GM20000 (cell line): Measurements from ENCODE around the gene ARL3.
A peak's percentile ranks its signal among the peaks of the same experiment; 100 is the strongest.

Experiments
- DNase-seq: peaks from one replicate; pipeline ENCODE4 v3.0.0; 2012; ENCODE audit warnings: low spot score
- CTCF ChIP-seq: IDR thresholded peaks from 2 replicates; pipeline ENCODE4 v1.5.1; 2012; ENCODE audit warnings: mild to moderate bottlenecking, control low read depth; ENCODE audit errors: extremely low read depth, missing control alignments

Gene ARL3

DNA sequence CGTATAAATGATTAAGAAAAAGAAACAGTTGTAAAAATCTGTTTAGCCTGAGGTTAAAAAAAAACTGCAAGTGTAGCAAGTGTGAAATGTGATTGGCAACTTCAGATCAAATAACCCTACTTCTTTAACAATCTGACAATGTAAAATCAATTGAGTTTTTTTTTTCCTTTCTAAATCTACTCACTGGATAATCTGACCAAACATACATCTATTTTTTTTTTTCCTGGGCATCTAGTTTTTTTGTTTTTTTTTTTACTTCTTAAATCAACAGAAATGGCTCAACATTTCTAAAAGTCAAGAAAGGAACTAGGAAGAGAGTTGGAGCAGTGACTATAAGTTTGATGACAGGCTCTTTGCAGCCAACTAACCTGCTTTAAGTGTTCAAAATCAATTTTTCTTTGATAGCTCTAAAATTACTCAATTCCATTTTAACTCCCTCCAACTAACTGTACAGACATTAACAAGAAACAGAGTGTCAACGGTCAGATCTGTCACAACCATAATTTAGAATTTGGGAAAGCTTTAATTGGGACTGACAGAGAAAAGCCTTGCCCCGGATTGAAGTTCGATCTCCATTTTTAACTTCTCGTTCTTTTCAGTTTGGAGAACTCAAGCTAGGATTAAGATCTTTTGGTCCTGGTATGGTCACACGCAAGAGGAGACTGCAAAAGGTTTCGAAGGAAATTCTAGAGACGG is 1.2 kb downstream of the ARL3 start:
- no peak for DNase-seq
- no peak for TF ChIP-seq CTCF

- DNase-seq: peak; percentile 31
- TF ChIP-seq CTCF: no peak
These were observed 2.1 kb downstream of the ARL3 start for GRCh38 chr10:102712089-102712488.

- no peak for TF ChIP-seq CTCF
- no peak for DNase-seq
These were observed 3.6 kb downstream of the ARL3 start for GRCh38 chr10:102710609-102711008.

DNA sequence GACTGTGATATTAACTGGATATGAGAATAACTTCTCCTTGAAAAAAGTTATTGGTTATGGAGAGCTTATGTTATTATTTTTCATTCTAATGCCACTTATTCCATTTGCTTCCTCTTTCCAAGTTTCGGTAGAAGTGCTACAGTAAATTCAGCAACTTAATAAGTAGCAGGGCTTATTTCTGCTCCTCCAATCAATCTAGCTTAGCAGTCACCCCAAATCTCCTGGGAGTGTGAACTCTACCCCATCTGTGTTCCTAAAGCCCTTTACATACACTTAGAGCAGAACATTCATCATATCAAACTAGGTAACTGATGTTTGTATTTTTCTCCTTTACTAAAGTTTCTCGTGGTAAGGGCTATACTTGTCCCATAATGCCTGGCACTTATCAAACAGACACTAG is 8.7 kb downstream of the ARL3 start:
- no peak for DNase-seq
- TF ChIP-seq CTCF: no peak

- no peak for TF ChIP-seq CTCF
- DNase-seq: no peak
These were observed 9.3 kb downstream of the ARL3 start for GRCh38 chr10:102704915-102705314.

GRCh38 chr10:102702742-102703141 is 11.5 kb downstream of the ARL3 start:
- TF ChIP-seq CTCF: no peak
- DNase-seq: no peak

DNA sequence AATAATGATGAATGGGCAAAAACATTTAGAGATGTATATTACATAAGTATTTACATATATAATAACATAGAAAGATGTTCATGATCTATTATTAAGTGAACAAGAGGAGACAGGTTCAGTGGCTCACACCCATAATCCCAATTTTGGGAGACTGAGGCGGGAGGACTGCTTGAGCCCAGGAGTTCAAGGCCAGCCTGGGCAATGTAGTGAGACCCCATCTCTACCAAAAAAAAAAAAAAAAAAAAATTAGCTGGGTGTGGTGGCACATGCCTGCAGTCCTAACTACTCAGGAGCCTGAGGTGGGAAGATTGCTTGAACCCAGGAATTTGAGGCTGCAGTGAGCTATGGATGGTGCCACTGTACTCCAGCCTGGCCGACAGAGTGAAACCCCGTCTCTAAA is 12.4 kb downstream of the ARL3 start:
- TF ChIP-seq CTCF: no peak

More for the DNA sequence above, 12.4 kb downstream of the ARL3 start:
- no peak for DNase-seq
